ENCODE data around the gene GAB2.
"Not testable (repeated sequence)": the region's sequence is repeated elsewhere in the genome, so short reads cannot be mapped to it uniquely, and the experiment has no call there.

GRCh38 chr11:78357924-78358323 lies 59.7 kb downstream of the GAB2 start:
- TF ChIP-seq CTCF, POLR2A, EP300 (IDR thresholded peaks at IDR 0.05): not testable (repeated sequence)

Measured in tibial nerve (tissue), 4 donors.